Right cardiac atrium (tissue), 5 donors: ENCODE data around the gene RAPGEF5. TPM values are rescaled to one million over a fixed set of nuclear protein-coding genes. Genes with fewer than 3 reads are reported as not detected.

Source experiments
- ATAC-seq, 2 donors: fragments of 200-7000 bp; cut with Tn5 transposase; one replicate each; pipeline versions ENCODE4 v1.8.0 to v1.9.1; 2020; ENCODE audit warnings: moderate library complexity in 2 of 2, mild to moderate bottlenecking in 1 of 2
- DNase-seq, 3 donors: peaks; one replicate each; pipeline ENCODE4 v3.0.0-alpha.2; 2020
- H3K27ac ChIP-seq: one replicate; pipeline ENCODE4 v1.5.1; 2013; ENCODE audit warnings: mild to moderate bottlenecking, low read length, control low read depth, moderate library complexity
- H3K27me3 ChIP-seq: one replicate; pipeline ENCODE4 v1.6.1; 2013; ENCODE audit not compliant: control insufficient read depth, insufficient read depth
- H3K4me1 ChIP-seq: one replicate; pipeline ENCODE4 v1.6.1; 2013; ENCODE audit warnings: low read length; ENCODE audit not compliant: control insufficient read depth, insufficient read depth
- H3K4me3 ChIP-seq: one replicate; pipeline ENCODE4 v1.5.1; 2013; ENCODE audit warnings: low read length, control low read depth
- H3K9me3 ChIP-seq: one replicate; pipeline ENCODE4 v1.6.1; 2013; ENCODE audit warnings: low read length; ENCODE audit not compliant: control insufficient read depth
- WGBS: extraction: QIAGEN DNeasy Blood & Tissue Kit; methylation state at CpG from one replicate; pipeline ENCODE4 v1.1.7; 2013; 5-methylcytosine and 5-hydroxymethylcytosine counted together
- intact Hi-C, 4 donors: fragments of 100-400 bp; cut with DNase I; formaldehyde crosslinking; loops; one replicate each; pipeline versions ENCODE4 v1.11.0 to v1.14.0; 2022 to 2023
- polyA plus RNA-seq: library from polyadenylated mRNA; stranded (reverse); fragments of 200-250 nt; gene quantifications from one replicate; pipeline ENCODE4 v1.2.3, GENCODE V29; 2013
- total RNA-seq, 4 donors: library from RNA; stranded (reverse); fragmentation: NEBNext Ultra II Directional; extraction: Animal tissue kit (Norgen Biotek cat#: 25700); gene quantifications; one replicate each; pipeline ENCODE4 v1.2.1, GENCODE V29; 2021
- donor health status: healthy with polysubstance abuse.
- donor health status: DM: no; HTN: yes; CAD: no.
- donor health status: DM: no; HTN: no; CAD: no.
- donor health status: DM: no; HTN: yes; CAD: no; lungs with severe emphysema.
- donor health status: DM: yes; HTN: yes; CAD: no.

Gene RAPGEF5
- total and polyA plus RNA-seq, 5 donors = 8.7 to 30.8 (median 27.2) TPM

GRCh38 chr7:22201186-22201880 lies 155.6 kb downstream of the RAPGEF5 start:
- no peaks in the 10 kb centered on the region for H3K27me3 ChIP-seq
- peak in 1 of 2 donors; percentile 18 for ATAC-seq
- no peak overlapping the region for H3K27ac ChIP-seq
- 81% methylated on average over 4 of the region's 4 CpGs for WGBS
- H3K4me1 ChIP-seq = peaks cover 13% of the 10 kb centered on the region
- DNase-seq = no peak
- intact Hi-C loops = no loop called here
- H3K9me3 ChIP-seq = no peaks in the 10 kb centered on the region
- H3K4me3 ChIP-seq = no peak overlapping the region

DNA sequence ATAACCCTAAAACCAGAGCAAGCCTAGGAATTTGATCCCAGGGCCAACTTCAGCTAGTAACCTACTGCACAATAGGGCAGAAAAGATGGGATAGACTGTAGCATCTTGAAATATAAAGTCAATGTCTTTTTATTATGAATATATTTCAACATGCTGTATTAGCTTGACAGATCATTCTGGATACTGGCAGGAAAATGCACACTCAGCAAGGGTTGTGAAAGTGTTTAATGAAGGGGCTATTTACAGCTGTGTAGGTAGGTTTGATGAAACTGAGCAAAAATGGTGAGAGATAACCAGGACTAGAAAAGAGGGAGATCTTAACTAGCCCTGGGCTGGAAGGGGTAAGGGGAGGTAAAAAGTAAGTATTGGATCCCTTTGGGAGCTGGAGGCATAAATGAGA lies 156.2 kb downstream of the RAPGEF5 start:
- Histone ChIP-seq H3K27ac (no peak overlapping the region), H3K9me3 (no peaks in the 10 kb centered on the region), H3K4me1 (peaks cover 13% of the 10 kb centered on the region), H3K27me3 (no peaks in the 10 kb centered on the region), H3K4me3 (no peak overlapping the region)
- intact Hi-C loops = no loop called here
- ATAC-seq (no peak), DNase-seq (no peak)

DNA sequence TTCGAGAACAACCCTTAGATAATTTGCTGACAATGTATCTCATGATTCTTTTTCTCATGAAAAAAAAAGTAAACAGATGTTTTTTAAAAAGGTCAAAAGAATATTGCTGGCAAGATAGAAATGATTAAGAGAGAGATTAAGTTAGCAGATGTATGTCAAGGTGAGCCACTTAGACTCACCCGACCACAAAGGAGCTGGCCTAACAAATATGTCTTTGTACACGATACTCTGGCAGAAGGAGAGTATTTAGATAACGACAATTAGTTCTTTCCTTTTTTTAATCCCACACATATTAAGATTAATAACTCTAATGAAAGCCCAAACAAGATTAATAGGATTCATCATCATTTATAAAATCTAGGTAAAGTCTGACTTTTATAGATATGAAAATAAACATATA lies 156.7 kb downstream of the RAPGEF5 start:
- Histone ChIP-seq H3K9me3 (no peaks in the 10 kb centered on the region), H3K27me3 (no peaks in the 10 kb centered on the region), H3K27ac (no peak overlapping the region), H3K4me3 (no peak overlapping the region), H3K4me1 (peaks cover 13% of the 10 kb centered on the region)
- WGBS = 77% methylated on average over 4 of the region's 4 CpGs
- DNase-seq = no peak
- ATAC-seq = no peak
- intact Hi-C loops = no loop called here

DNA sequence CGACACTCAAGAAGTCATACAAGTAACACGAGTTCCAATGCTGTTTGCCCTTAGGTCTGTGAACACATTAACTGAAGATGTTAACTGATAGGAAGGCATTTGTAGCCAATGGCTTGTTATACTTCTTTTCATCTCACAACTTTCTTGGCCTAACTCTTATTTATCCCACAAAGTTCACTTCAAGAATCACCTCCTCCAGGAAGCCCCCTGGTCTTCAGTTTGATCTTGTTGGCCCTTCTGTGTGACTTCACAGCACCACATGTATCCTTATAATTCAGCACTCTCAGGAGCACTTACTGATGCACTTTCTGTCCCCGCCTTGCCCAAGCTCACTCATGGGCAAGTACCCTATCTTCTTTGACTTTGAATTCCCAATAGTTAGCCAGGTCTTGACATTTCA lies 159.6 kb downstream of the RAPGEF5 start:
- Histone ChIP-seq H3K4me3 (no peak overlapping the region), H3K27me3 (no peaks in the 10 kb centered on the region), H3K27ac (no peak overlapping the region), H3K9me3 (no peaks in the 10 kb centered on the region), H3K4me1 (peaks cover 5% of the 10 kb centered on the region)
- intact Hi-C loops = no loop called here
- ATAC-seq (no peak), DNase-seq (no peak)
- WGBS = 96% methylated on average over 3 of the region's 3 CpGs

DNA sequence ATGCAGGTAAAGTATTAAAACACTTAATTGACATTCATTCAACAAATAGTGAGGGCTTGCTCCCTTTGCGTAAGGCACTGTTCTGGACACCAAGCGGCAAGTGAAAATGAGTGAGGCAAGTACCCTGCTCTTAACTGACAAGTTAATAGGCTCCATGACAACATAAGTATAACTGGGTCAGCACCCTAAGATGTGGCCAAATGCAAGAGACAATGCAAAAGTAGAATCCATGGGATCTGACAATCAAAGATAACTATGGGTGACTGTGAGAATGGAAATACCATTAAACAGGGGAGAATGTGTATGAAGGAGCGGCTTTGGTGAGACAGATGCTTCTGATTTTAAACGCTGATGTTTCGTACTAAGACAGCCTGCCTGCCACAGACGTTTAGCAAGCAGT lies 160.5 kb downstream of the RAPGEF5 start:
- no peak for ATAC-seq
- intact Hi-C loops = no loop called here
- 92% methylated on average over 6 of the region's 6 CpGs for WGBS
- Histone ChIP-seq H3K27me3 (no peaks in the 10 kb centered on the region), H3K27ac (no peak overlapping the region), H3K4me3 (no peak overlapping the region), H3K9me3 (no peaks in the 10 kb centered on the region), H3K4me1 (peaks cover 2% of the 10 kb centered on the region)
- DNase-seq = no peak

DNA sequence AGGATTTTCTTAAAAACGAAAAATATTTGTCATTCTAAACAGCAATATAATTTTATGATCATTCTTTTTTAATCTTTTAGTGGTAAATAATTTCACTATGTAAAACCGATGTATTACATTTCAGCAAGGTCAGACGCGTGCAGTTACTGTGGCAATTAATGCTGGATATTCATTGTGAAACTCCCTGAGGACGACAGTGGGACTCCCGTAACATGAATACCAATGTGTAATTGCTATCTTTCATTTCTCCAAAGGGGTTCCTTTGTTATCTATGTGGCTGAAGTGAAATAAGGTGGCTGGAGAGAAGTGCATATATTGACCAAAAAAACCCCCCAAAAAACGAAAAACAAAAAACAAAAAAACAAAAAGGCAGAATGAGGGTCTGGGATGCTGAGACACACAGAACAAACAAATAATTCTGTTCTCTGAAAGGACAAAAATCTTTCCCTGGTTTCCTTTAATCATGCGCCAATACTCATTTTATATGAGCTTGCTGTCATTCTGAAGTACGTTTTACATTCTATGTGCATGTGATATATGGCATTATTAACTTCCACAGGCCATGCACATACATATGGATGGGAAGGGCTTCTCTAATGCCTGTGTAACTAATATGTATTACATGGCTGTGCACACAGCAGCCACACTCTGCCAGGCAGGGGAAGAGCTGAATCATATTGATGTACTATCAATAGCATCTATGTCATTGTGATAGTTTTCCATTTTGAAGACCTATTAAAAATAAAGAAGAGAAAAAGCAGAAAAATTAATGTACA lies 161.4 kb downstream of the RAPGEF5 start:
- DNase-seq (no peak), ATAC-seq (no peak)
- no peaks in the 10 kb centered on the region for H3K27me3 ChIP-seq
- H3K27ac ChIP-seq = no peak overlapping the region
- no peaks in the 10 kb centered on the region for H3K9me3 ChIP-seq
- no peaks in the 10 kb centered on the region for H3K4me1 ChIP-seq
- WGBS = 84% methylated on average over 9 of the region's 9 CpGs
- no peak overlapping the region for H3K4me3 ChIP-seq
- intact Hi-C loops = no loop called here

DNA sequence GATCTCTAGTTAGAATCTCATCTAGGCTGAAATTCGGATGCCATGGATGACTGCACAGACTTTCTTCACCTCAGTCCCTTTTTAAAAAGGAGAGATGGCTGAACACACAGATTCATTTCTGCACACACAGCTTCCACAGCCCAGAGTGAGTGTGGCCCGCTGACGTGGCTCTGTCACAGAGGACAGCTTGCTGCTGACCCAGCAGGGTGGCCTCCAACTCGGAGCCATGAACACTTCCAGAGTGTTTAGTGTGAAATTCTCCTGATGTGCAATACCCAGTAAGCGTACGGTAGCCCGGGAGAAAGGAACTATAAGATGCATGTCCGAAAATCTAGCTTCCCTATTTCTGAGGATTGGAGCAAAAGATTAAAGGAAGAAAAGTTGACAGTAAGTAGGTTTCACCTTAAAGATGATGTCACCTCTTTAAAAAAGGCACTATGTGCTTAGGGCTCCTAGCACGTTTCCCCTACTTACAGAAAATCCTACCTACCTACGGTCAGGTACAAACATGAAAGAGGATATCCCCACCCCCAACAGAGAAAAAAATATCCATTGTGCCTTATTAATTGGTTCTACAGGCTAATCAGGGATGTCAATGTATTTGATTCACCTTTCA lies 162.2 kb downstream of the RAPGEF5 start:
- 78% methylated on average over 10 of the region's 10 CpGs for WGBS

GRCh38 chr7:22193450-22193983 lies 163.4 kb downstream of the RAPGEF5 start:
- peak; percentile 76 to 92 for ATAC-seq
- H3K4me3 ChIP-seq = no peak overlapping the region
- peak in 2 of 3 donors; percentile 55 to 72 for DNase-seq
- H3K27me3 ChIP-seq = no peaks in the 10 kb centered on the region
- H3K9me3 ChIP-seq = no peaks in the 10 kb centered on the region
- H3K4me1 ChIP-seq = no peaks in the 10 kb centered on the region
- H3K27ac ChIP-seq = no peak overlapping the region
- intact Hi-C loops = no loop called here
- WGBS = 30% methylated on average over 21 of the region's 21 CpGs

More for the DNA sequence above, 162.2 kb downstream of the RAPGEF5 start:
- Histone ChIP-seq H3K27me3 (no peaks in the 10 kb centered on the region), H3K27ac (no peak overlapping the region), H3K9me3 (no peaks in the 10 kb centered on the region), H3K4me1 (no peaks in the 10 kb centered on the region), H3K4me3 (no peak overlapping the region)
- ATAC-seq (no peak), DNase-seq (peak in 1 of 3 donors; percentile 55)
- intact Hi-C loops = no loop called here

DNA sequence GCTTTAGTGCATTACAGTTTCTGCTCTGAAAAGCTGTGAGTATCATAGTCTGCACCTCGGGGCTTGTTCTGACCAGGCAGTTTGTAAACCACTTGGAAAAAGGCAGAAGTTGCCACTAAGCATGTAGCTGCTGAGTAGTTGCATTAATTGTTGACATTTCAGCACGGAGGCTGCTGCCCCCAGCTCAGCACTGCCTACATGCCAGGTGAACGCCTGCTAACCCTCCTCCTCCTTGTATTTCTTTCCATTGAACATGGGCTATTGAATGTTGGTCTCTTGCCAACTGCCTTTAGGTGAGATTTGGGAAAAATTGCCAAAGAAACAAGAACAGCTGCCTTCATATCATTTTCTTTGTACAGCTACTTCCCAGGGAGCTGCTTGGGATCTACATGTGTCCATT lies 164.2 kb downstream of the RAPGEF5 start:
- H3K9me3 ChIP-seq = no peaks in the 10 kb centered on the region
- intact Hi-C loops = no loop called here
- H3K27me3 ChIP-seq = no peaks in the 10 kb centered on the region
- H3K4me3 ChIP-seq = no peak overlapping the region
- DNase-seq = no peak
- no peak for ATAC-seq
- no peak overlapping the region for H3K27ac ChIP-seq
- no peaks in the 10 kb centered on the region for H3K4me1 ChIP-seq
- 58% methylated on average over 3 of the region's 3 CpGs for WGBS

DNA sequence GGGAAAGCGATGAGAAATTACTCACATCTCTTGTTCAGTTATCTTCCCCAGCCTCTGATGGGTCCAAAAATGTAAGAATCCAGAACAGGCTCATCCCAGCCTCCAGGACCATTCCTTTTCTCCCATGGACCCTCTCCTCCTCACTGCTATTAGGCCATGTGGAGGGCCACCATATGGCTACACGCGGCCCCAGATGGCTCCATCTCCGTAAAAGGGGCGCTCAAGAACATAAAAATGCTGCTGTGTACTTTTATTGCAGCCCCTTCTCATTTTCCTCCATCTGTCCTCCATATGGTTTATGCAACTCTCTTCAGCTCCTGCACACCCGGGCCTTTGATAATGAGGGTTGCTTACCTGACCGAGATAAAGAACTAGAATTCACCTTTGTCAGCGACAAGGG lies 166.2 kb downstream of the RAPGEF5 start:
- DNase-seq (no peak), ATAC-seq (no peak)
- H3K4me3 ChIP-seq = no peak overlapping the region
- no peaks in the 10 kb centered on the region for H3K9me3 ChIP-seq
- H3K27me3 ChIP-seq = no peaks in the 10 kb centered on the region
- no peak overlapping the region for H3K27ac ChIP-seq
- no peaks in the 10 kb centered on the region for H3K4me1 ChIP-seq
- 94% methylated on average over 8 of the region's 8 CpGs for WGBS
- intact Hi-C loops = no loop called here

GRCh38 chr7:22189741-22190140 lies 167.2 kb downstream of the RAPGEF5 start:
- ATAC-seq = no peak
- intact Hi-C loops = no loop called here
- Histone ChIP-seq H3K27me3 (no peaks in the 10 kb centered on the region), H3K27ac (no peak overlapping the region), H3K9me3 (no peaks in the 10 kb centered on the region), H3K4me1 (no peaks in the 10 kb centered on the region), H3K4me3 (no peak overlapping the region)
- no peak for DNase-seq
- 80% methylated on average over 6 of the region's 6 CpGs for WGBS
